ENCODE results near the gene DNALI1.
"Not testable (repeated sequence)": the region's sequence is repeated elsewhere in the genome, so short reads cannot be mapped to it uniquely, and the experiment has no call there.

The DNALI1 gene

DNA sequence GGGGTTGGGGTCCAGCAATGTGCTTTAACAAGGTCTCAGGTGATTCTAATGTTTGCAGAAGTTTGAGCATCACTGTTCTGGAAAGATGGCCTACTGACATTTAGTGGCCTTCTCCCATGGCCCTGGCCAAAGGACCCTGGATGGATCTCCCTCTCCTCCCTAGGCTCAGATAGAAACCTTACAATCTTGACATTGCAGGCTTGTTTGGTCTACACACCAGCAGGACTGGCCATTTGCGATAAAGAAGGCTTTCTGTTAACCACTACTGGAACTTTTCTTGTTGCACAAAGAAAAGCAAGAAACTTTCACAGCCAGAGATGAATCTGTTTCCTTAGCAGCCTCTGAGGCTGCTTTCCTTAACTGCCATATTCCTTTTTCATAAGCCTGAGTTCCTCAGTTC, 6.2 kb downstream of the DNALI1 start:
- H3K4me3 Mint-ChIP-seq: no peak overlapping the region
- no peaks in the 10 kb centered on the region for H3K9me3 Mint-ChIP-seq
- no peaks in the 10 kb centered on the region for H3K27me3 Mint-ChIP-seq
- H3K4me1 Mint-ChIP-seq (ENCODE audit: low read depth): peaks cover 1% of the 10 kb centered on the region
- peak overlapping the region; percentile 44 for H3K27ac Mint-ChIP-seq
- peaks cover 56% of the 10 kb centered on the region for H3K36me3 Mint-ChIP-seq (ENCODE audit: low read depth)
- no peak for DNase-seq

DNA sequence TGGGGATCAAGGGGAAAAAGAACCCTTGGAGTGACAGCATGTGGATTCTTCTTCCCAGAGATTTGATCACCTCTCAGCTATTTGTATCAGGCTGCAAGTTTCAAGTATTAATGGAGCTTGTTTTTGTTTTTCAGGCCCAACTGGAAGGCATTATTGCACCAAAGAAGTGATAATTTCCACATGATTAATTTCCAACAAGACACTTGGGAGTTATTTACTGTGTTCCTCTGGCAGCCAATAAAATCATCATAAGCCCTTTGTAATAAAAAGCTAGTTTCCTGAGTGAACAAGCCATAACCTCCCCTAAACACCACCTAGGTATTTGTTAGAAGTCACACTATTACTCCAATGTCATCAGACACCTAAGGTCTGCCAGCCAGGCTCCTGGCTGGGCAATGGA, 8.2 kb downstream of the DNALI1 start:
- Mint-ChIP-seq H3K4me3 (no peak overlapping the region), H3K9me3 (no peaks in the 10 kb centered on the region), H3K27me3 (no peaks in the 10 kb centered on the region), H3K27ac (peak overlapping the region; percentile 31), H3K4me1 (ENCODE audit: low read depth) (no peaks in the 10 kb centered on the region), H3K36me3 (ENCODE audit: low read depth) (peaks cover 76% of the 10 kb centered on the region)
- DNase-seq: no peak

DNA sequence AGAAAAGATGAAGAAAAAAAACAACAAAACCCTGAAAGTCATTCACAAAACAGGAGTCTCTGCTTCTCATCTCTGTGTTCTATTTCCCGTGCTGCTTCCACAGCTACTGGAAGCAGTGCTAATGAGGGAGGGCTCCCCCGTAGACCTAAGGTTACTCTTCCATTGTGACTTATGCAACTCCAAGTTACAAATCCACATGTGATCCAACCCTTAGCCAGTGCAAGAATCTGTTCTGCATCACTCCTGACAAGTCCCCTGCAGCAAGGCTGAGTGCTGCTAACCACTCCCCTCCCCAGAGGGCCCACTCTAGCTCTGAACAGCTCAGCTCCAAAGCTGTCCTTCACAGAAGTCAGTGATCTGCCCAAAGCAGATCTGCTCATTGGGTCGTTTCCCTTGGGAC, 10.3 kb downstream of the DNALI1 start:
- Mint-ChIP-seq H3K27ac (no peak overlapping the region), H3K4me1 (ENCODE audit: low read depth) (peaks cover 16% of the 10 kb centered on the region), H3K36me3 (ENCODE audit: low read depth) (peaks cover 89% of the 10 kb centered on the region), H3K9me3 (no peaks in the 10 kb centered on the region), H3K4me3 (no peak overlapping the region), H3K27me3 (no peaks in the 10 kb centered on the region)
- no peak for DNase-seq

DNA sequence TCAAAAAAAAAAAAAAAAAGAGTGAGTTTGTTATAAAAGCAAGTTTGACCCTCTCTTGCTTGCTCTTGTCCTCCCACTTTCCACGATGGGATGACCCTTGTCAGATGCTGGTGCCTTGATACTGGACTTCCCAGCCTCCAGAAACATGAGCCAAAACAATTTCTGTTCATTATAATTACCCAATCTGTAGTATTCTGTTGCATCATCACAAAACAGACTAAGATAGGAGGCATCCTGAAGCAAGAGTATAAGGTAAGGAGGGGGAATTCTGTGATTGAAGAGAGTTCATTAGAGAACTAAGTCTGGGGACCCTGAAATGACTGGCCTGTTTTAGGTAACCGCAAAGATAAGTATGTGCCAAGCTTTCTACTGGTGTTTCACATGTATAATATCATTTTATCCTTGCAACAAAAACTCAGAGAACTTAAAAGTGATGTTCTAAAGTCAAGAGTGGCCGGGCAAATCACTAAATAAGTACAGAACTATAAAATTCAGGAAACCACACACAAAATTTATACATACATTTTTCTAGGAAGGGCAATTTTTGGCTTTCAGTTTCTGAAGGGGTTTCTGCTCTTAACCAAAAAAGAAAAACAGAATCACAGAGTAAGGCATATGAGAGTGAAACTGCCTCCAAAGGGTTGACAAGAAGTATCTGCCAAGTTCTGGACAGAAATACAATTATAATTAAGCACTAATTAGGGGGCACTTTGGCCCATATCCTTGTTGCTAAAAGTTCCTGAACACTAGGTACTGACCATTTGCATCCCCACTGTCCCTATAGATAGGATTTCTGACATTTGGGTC, 14.0 kb downstream of the DNALI1 start:
- no peak for DNase-seq
- no peaks in the 10 kb centered on the region for H3K9me3 Mint-ChIP-seq
- H3K27ac Mint-ChIP-seq: peak overlapping the region; percentile 72
- H3K36me3 Mint-ChIP-seq (ENCODE audit: low read depth): peaks cover 98% of the 10 kb centered on the region
- H3K4me1 Mint-ChIP-seq (ENCODE audit: low read depth): peaks cover 47% of the 10 kb centered on the region
- no peaks in the 10 kb centered on the region for H3K27me3 Mint-ChIP-seq
- H3K4me3 Mint-ChIP-seq: no peak overlapping the region

DNA sequence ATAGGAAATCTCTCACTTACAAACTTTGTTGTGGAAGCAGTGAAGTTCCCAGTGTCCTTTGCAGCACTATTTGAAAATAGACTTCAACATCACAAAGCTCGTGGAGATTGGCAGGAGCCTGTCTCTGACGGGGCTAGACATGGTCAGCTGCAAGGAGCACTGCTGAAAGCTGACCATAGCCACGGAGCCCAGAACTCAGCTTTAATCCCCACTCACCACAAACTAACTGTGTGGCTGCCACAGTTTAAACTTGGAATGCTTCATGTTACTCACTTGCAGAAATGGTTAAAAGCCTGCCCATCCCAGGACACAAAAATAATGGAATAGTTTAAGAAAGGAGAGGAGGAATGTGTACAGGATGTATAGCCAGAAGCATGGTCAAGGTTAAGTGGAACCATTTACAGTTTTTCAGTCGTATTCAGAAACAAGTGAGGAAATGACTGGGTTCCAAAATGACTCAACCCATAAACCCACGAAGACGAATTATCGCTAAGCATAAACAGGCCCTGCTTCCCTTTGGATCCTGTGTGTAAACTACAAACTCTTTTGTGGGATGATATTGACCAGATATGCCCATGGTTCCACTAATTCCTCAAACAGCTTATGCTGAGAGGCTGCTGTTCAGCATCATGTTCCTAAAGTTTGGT, 18.2 kb downstream of the DNALI1 start:
- H3K36me3 Mint-ChIP-seq (ENCODE audit: low read depth): peaks cover 97% of the 10 kb centered on the region
- DNase-seq: no peak
- peaks cover 69% of the 10 kb centered on the region for H3K4me1 Mint-ChIP-seq (ENCODE audit: low read depth)
- H3K27me3 Mint-ChIP-seq: no peaks in the 10 kb centered on the region
- H3K4me3 Mint-ChIP-seq: peak overlapping the region; percentile 38
- peak overlapping the region; percentile 97 for H3K27ac Mint-ChIP-seq
- no peaks in the 10 kb centered on the region for H3K9me3 Mint-ChIP-seq

DNA sequence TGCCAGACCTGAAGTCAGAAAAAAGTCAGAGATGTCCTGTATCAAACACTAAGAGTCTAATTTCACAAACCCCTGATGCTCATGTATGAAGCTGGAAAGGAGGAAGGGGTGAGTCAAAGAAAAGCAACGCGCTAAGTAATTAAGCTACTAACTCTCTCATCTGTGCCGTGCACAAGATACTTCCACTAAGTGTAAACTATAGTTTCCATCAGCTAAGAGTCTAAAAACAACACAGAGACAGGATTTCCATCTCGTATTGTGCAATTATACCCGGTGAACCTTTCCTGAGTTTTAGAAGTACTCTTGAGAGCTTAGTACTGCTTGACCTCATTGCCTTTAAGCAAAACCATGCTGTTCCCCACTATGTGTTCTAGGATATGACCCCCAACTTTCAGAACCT, 19.0 kb downstream of the DNALI1 start:
- Mint-ChIP-seq H3K27me3 (no peaks in the 10 kb centered on the region), H3K4me1 (ENCODE audit: low read depth) (peaks cover 66% of the 10 kb centered on the region), H3K4me3 (peak overlapping the region; percentile 38), H3K9me3 (no peaks in the 10 kb centered on the region), H3K27ac (peak overlapping the region; percentile 97), H3K36me3 (ENCODE audit: low read depth) (peaks cover 97% of the 10 kb centered on the region)
- no peak for DNase-seq

DNA sequence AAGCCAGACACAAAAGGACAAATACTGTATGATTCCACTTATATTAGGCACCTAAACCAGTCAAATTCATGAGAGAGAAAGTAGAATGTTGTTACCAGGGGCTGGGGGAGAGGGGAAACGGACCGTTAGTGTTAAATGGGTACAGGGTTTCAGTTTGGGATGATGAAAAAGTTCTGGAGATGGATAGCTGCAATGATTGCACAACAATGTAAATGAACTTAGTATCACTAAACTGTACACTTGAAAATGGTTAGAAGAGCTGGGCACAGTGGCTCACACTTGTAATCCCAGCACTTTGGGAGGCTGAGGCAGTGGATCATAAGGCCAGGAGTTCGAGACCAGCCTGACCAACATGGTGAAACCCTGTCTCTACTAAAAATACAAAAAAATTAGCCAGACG, 27.8 kb downstream of the DNALI1 start:
- H3K4me3 Mint-ChIP-seq, H3K27me3 Mint-ChIP-seq, DNase-seq, H3K9me3 Mint-ChIP-seq: not testable (repeated sequence)
- peaks cover 21% of the 10 kb centered on the region for H3K4me1 Mint-ChIP-seq (ENCODE audit: low read depth)
- peak overlapping the region; percentile 56 for H3K27ac Mint-ChIP-seq
- peaks cover 91% of the 10 kb centered on the region for H3K36me3 Mint-ChIP-seq (ENCODE audit: low read depth)

DNA sequence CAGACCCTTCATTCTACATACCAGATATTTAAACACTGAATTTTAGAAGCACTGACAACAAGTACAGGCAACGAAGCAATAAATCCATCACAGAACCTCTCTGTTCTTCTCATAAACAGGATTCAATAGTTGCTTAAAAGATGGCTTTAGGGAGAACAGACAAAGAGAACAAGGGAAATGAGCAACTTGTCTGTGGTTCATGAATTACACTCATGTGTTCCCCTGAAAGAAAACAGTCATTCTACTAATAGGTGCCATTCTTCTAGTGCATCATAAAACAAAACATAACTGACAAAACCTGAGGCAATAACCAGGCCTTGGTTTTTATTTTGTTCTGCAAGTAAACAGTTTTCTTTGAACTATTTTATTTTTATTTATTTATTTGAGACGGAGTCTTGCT, 32.2 kb downstream of the DNALI1 start:
- peak overlapping the region; percentile 72 for H3K27ac Mint-ChIP-seq
- no peak overlapping the region for H3K4me3 Mint-ChIP-seq
- no peaks in the 10 kb centered on the region for H3K9me3 Mint-ChIP-seq
- peaks cover 51% of the 10 kb centered on the region for H3K4me1 Mint-ChIP-seq (ENCODE audit: low read depth)
- H3K36me3 Mint-ChIP-seq (ENCODE audit: low read depth): peaks cover 90% of the 10 kb centered on the region
- no peaks in the 10 kb centered on the region for H3K27me3 Mint-ChIP-seq
- no peak for DNase-seq

DNA sequence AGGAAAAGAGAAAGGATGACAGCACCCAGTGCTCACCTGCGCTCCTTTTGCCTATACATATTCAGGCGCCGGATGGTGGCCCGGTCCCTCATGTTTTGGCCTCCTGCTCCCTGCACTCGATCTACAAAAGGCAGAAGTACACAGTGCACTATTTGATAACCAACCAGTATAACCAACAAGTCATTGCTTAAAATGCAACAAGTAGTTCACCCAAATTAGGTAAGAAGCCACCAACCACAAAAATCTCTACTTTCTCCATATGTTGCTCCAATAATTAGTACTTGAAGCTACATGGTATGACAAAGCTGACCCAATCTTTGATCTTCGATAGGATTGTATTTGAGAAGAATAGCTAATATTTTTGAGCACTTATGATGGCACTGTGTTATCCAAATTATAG, 37.0 kb downstream of the DNALI1 start:
- peaks cover 53% of the 10 kb centered on the region for H3K4me1 Mint-ChIP-seq (ENCODE audit: low read depth)
- H3K27ac Mint-ChIP-seq: peak overlapping the region; percentile 64
- H3K36me3 Mint-ChIP-seq (ENCODE audit: low read depth): peaks cover 66% of the 10 kb centered on the region
- H3K4me3 Mint-ChIP-seq: peak overlapping the region; percentile 99
- H3K27me3 Mint-ChIP-seq: no peaks in the 10 kb centered on the region
- DNase-seq: no peak
- no peaks in the 10 kb centered on the region for H3K9me3 Mint-ChIP-seq

DNA sequence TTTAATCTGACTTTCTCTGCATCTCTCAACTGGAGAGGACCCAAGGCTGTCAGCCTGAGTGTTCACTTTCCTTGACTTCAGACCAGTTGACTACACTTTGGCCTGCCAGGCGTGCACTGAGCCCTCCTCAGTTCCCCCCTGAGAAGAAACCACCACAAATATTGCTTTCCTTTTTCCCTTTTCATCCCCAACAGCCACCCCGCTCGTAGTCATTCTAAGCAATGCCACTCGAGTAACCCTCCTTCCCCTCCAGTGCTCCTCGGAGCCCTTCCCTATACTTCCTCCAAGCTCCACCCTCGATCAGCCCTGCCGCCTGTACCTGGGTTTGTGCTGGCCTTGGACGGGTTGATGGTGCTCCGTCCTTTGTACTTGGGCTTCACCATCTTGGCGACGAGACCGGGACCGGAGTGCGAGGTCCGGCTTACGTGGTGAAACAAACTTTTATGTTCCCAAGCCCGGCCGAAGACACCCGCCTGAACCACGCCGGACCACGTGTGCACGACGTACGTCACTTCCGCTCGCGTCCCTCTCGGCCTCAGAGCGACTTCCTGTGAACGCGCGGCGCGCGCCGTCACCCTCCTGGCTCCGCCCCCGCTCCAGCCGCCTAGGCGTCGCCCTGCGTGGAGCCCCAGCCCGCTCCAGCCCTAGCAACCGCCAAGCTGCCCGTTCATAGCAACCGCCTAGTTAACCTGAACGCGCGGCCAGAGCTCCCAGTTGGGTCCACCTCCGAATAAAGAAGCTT, 38.9 kb downstream of the DNALI1 start, which contains the start of gene GNL2:
Gene GNL2 (minus strand): TSS at position 498 of the 742 bp plus-strand sequence. CDS start 115 bp downstream, at position 383.
- Mint-ChIP-seq H3K4me1 (ENCODE audit: low read depth) (peaks cover 42% of the 10 kb centered on the region), H3K9me3 (no peaks in the 10 kb centered on the region), H3K36me3 (ENCODE audit: low read depth) (peaks cover 49% of the 10 kb centered on the region), H3K4me3 (peak within 1 kb of the TSS; percentile 99), H3K27me3 (no peaks in the 10 kb centered on the region), H3K27ac (peak within 1 kb of the TSS; percentile 99)
- DNase-seq: peak; percentile 97

DNA sequence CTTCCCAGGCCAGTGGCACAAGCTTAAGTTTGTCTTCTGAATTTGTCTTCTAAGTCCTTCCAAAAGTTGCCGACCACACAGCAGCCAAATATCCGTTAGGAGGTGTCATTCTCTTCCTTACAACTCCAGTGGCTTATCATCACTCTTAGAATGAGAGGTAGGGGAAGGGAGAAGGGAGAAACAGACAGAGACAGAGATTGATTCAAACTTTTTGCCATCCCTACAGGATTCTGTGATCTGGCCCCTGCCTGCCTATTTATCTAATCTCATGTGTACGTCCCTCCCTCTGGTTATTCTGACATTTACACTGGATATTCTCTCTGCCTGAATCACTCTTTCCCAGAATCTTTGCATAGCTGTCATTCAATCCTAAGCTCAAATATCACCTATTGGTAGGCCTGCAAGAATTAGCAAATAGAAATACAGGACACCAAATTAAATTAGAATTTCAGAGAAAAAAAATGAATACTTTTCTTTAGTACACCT, 39.5 kb downstream of the DNALI1 start:
- peak overlapping the region; percentile 99 for H3K27ac Mint-ChIP-seq
- peaks cover 43% of the 10 kb centered on the region for H3K36me3 Mint-ChIP-seq (ENCODE audit: low read depth)
- no peak for DNase-seq
- peaks cover 38% of the 10 kb centered on the region for H3K4me1 Mint-ChIP-seq (ENCODE audit: low read depth)
- H3K9me3 Mint-ChIP-seq: no peaks in the 10 kb centered on the region
- H3K27me3 Mint-ChIP-seq: no peaks in the 10 kb centered on the region
- peak overlapping the region; percentile 99 for H3K4me3 Mint-ChIP-seq

DNA sequence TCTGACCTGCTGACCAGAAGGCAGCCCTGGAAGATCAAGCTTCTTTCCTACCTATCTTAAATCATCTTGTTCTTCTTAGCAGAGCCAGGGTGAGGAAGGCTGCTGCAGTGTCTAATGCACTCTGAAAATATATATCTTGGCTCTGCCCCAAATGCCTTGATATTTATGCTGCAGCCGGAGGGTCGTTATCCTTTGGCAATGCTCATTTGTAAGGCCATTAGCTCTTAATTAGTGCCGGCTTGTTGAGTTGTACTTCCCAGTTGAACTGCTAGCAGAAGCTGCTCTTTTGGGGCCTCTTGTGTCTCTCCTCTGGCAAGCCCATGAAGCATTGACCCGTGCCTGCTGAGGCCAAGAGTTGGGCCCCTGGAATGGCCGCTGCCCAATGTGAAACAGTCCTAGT, 43.2 kb downstream of the DNALI1 start:
- Mint-ChIP-seq H3K27me3 (peaks cover 3% of the 10 kb centered on the region), H3K4me3 (no peak overlapping the region), H3K27ac (no peak overlapping the region), H3K36me3 (ENCODE audit: low read depth) (peaks cover 9% of the 10 kb centered on the region), H3K4me1 (ENCODE audit: low read depth) (peaks cover 13% of the 10 kb centered on the region), H3K9me3 (no peaks in the 10 kb centered on the region)
- no peak for DNase-seq

DNA sequence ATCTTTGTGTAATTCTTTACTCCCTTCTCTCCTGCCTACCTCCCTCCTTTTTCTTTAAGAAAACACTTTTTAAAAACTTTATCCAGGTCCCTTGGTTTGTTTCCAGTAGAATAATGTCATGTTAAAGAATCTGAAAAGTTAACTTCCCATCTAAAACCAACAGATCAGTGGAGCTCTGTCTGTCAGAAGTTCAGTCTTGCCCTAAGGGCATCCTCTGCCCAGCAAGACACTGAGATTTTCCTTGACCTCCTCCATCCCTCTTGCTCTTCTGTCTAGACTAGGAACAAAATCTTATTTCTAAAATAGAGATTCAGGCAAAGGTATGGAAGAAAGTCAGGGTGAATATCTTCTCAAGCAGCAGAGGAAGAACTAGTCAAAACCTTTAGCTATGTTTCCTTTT, 44.7 kb downstream of the DNALI1 start:
- H3K4me3 Mint-ChIP-seq: no peak overlapping the region
- peaks cover 3% of the 10 kb centered on the region for H3K27me3 Mint-ChIP-seq
- no peaks in the 10 kb centered on the region for H3K36me3 Mint-ChIP-seq (ENCODE audit: low read depth)
- H3K9me3 Mint-ChIP-seq: no peaks in the 10 kb centered on the region
- no peak for DNase-seq
- no peak overlapping the region for H3K27ac Mint-ChIP-seq
- peaks cover 7% of the 10 kb centered on the region for H3K4me1 Mint-ChIP-seq (ENCODE audit: low read depth)

DNA sequence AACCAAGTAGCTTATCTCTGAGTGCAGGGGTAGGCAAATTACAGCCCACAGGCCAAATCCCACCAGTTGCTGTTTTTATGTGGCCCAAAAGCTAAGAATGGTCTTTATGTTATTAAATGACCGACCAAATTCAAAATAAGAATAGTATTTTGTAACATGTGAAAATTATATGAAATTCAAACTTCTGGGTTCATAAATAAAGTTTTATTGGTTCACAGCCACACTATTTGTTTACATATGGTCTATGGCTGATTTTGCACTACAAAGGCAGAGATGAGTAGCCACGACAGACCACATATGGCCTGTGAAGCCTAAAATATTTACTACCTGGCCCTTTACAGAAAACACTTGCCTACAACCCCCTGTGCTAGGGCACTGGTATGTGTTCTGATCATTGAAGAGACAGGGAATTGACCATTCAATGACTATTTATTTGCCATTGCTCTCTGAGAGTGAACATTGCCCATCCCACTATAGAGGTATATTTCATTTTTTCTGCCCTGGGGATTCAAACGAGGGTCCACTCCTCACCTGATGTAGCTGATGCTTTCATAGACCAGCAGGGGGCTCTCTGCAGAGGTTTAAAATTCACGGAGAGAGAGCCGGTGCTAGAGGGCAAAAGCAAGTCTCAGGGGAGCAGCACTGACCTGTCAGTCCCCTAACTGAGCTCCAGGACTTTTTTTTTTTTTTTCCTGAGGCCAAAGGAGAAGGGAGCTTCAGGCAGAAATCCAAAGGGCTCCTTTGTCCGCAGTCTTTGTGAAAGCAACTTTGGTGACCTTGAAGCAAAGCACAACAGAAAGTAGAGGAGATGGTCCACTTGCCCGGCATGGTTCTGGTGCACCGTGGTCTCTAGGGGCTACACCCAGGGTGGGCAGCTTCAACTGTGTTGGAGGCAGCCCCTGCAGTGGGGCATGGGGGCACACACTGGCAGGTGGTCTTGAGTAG, 46.3 kb downstream of the DNALI1 start:
- H3K27ac Mint-ChIP-seq: no peak overlapping the region
- DNase-seq: peak; percentile 35
- peaks cover 3% of the 10 kb centered on the region for H3K4me1 Mint-ChIP-seq (ENCODE audit: low read depth)
- H3K27me3 Mint-ChIP-seq: peaks cover 3% of the 10 kb centered on the region
- no peak overlapping the region for H3K4me3 Mint-ChIP-seq
- no peaks in the 10 kb centered on the region for H3K36me3 Mint-ChIP-seq (ENCODE audit: low read depth)
- H3K9me3 Mint-ChIP-seq: no peaks in the 10 kb centered on the region

Data from activated T-cell treated with anti-CD3 and anti-CD28 coated beads, Interleukin-2, amount 50 U/mL, for 24 hours (primary cell).